Hepatocyte (in vitro differentiated cells): Measurements from ENCODE around the gene SETBP1.

Source experiments
- CTCF ChIP-seq: fragments of 200-600 bp; sonication (generic); IDR thresholded peaks from 2 replicates; pipeline ENCODE4 v1.5.1; 2016; ENCODE audit warnings: antibody characterized with exemption, mild to moderate bottlenecking; ENCODE audit not compliant: poor library complexity
- EZH2 ChIP-seq: fragments of 200-600 bp; sonication (generic); IDR thresholded peaks from 2 replicates; pipeline ENCODE4 v1.6.1; 2016; ENCODE audit warnings: antibody characterized with exemption, mild to moderate bottlenecking, borderline replicate concordance
- EZH2phosphoT487 ChIP-seq: fragments of 200-600 bp; sonication (generic); IDR thresholded peaks from one replicate; pipeline ENCODE4 v1.6.1; 2018; ENCODE audit warnings: antibody characterized with exemption, mild to moderate bottlenecking, low read depth, moderate library complexity; ENCODE audit not compliant: unreplicated experiment, severe bottlenecking

GRCh38 chr18:44934901-44935300 lies 254.2 kb downstream of the SETBP1 start:
- TF ChIP-seq CTCF (no peak), EZH2 (no peak), EZH2phosphoT487 (no peak)
